AG10803 (cell line): ENCODE results near the gene AGER.

Experiments
- DNase-seq: peaks from one replicate; pipeline ENCODE4 v3.0.0; 2010; ENCODE audit warnings: low read depth
- H3K4me3 ChIP-seq: 2 replicates; pipeline ENCODE4 v1.5.1; 2011; ENCODE audit warnings: mild to moderate bottlenecking, low read length, control low read depth
- CTCF ChIP-seq: conservative IDR thresholded peaks from 2 replicates; pipeline ENCODE4 v1.5.1; 2011; ENCODE audit warnings: mild to moderate bottlenecking, low read length, control low read depth, inconsistent platforms

AGER gene

GRCh38 chr6:32210191-32210601, 26.1 kb upstream of the AGER start:
- no peak overlapping the region for H3K4me3 ChIP-seq
- no peak for DNase-seq
- TF ChIP-seq CTCF: no peak

GRCh38 chr6:32208996-32209395, 24.9 kb upstream of the AGER start:
- no peak for TF ChIP-seq CTCF
- H3K4me3 ChIP-seq: no peak overlapping the region
- no peak for DNase-seq

- no peak overlapping the region for H3K4me3 ChIP-seq
- no peak for DNase-seq
- no peak for TF ChIP-seq CTCF
Observed at GRCh38 chr6:32204268-32204715, 20.2 kb upstream of the AGER start.

- no peak overlapping the region for H3K4me3 ChIP-seq
- no peak for DNase-seq
- no peak for TF ChIP-seq CTCF
Observed at GRCh38 chr6:32203426-32204267, 19.6 kb upstream of the AGER start.

- no peak for DNase-seq
- TF ChIP-seq CTCF: no peak
- H3K4me3 ChIP-seq: no peak overlapping the region
Observed at GRCh38 chr6:32202186-32202585, 18.1 kb upstream of the AGER start.

GRCh38 chr6:32200711-32201475, 16.8 kb upstream of the AGER start:
- H3K4me3 ChIP-seq: no peak overlapping the region
- DNase-seq: no peak
- no peak for TF ChIP-seq CTCF

- DNase-seq: no peak
- no peak for TF ChIP-seq CTCF
- no peak overlapping the region for H3K4me3 ChIP-seq
Observed at GRCh38 chr6:32198866-32199265, 14.8 kb upstream of the AGER start.
